HUES64 (cell line): ENCODE measurements around the gene WWOX.

Source experiments
- H3K27ac ChIP-seq: 2 replicates; pipeline ENCODE4 v1.7.0; 2013; ENCODE audit warnings: low read depth, low read length, inconsistent platforms
- H3K27me3 ChIP-seq: 2 replicates; pipeline ENCODE4 v1.6.1; 2013; ENCODE audit warnings: mild to moderate bottlenecking, low read length; ENCODE audit not compliant: insufficient read depth
- H3K36me3 ChIP-seq: 2 replicates; pipeline ENCODE4 v1.6.1; 2013; ENCODE audit warnings: mild to moderate bottlenecking, low read length; ENCODE audit not compliant: insufficient read depth
- H3K4me1 ChIP-seq: 2 replicates; pipeline ENCODE4 v1.6.1; 2013; ENCODE audit warnings: mild to moderate bottlenecking, low read length, moderate library complexity; ENCODE audit not compliant: insufficient read depth
- H3K4me3 ChIP-seq: 2 replicates; pipeline ENCODE4 v1.5.1; 2013; ENCODE audit warnings: mild to moderate bottlenecking, low read length, moderate library complexity
- H3K9ac ChIP-seq: 2 replicates; pipeline ENCODE4 v1.6.1; 2013; ENCODE audit warnings: mild to moderate bottlenecking, low read depth, low read length
- H3K9me3 ChIP-seq: 2 replicates; pipeline ENCODE4 v1.6.1; 2013; ENCODE audit warnings: low read depth, low read length; ENCODE audit not compliant: insufficient read depth
- WGBS: fragments of 150-250, 120-280 bp; methylation state at CpG from one replicate; pipeline ENCODE4 v1.1.7; 2013; ENCODE audit warnings: missing lambda C conversion rate; 5-methylcytosine and 5-hydroxymethylcytosine counted together

The WWOX gene

DNA sequence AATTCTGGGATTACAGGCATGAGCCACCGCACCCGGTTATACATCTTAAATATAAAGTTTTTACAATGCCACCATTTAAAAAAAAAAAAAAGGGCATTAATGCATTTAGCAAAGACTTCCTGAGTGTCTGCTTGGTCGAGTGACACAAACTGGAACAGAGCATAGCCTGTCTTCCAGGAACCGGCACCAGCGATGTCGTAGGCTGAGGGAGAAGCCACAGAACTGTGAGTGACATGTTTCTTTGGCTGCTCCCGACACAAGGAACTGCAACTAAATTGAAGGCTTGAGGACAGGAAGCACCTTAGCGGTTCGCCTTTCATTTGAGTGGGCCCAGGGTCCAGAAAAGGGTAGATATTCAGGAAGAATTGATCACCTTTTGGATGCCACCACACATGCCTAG is 783.3 kb downstream of the WWOX start:
- H3K4me3 ChIP-seq: no peak overlapping the region
- H3K4me1 ChIP-seq: peaks cover 10% of the 10 kb centered on the region
- WGBS: 82% methylated on average over 9 of the region's 9 CpGs
- H3K9ac ChIP-seq: no peak overlapping the region
- H3K27me3 ChIP-seq: no peaks in the 10 kb centered on the region
- H3K9me3 ChIP-seq: no peaks in the 10 kb centered on the region
- H3K27ac ChIP-seq: no peak overlapping the region
- no peaks in the 10 kb centered on the region for H3K36me3 ChIP-seq

- no peak overlapping the region for H3K9ac ChIP-seq
- no peaks in the 10 kb centered on the region for H3K36me3 ChIP-seq
- H3K9me3 ChIP-seq: no peaks in the 10 kb centered on the region
- H3K4me1 ChIP-seq: peaks cover 15% of the 10 kb centered on the region
- no peaks in the 10 kb centered on the region for H3K27me3 ChIP-seq
- no peak overlapping the region for H3K27ac ChIP-seq
- H3K4me3 ChIP-seq: no peak overlapping the region
These were observed 784.8 kb downstream of the WWOX start for GRCh38 chr16:78884204-78884603.

DNA sequence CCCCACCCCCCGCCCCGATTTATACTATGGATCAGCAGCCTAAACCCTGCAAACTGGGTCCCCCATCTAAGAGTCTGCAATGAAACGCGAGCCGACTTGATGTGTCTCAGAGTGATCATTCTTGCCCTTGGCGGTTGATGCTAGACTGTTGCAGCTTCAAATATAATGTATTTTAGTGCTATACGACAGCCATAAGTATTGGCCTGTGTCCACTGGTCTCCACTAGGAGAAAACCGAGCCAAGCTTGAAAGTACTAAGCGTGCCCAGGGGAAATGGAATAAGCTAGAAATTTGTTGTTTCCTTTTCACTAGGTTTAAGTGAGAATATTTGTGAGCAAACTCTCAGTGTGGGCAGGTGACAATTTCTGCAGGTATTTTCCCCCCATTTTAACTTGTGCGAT is 789.9 kb downstream of the WWOX start:
- 95% methylated on average over 10 of the region's 10 CpGs for WGBS
- no peak overlapping the region for H3K4me3 ChIP-seq
- H3K9ac ChIP-seq: no peak overlapping the region
- H3K27ac ChIP-seq: no peak overlapping the region
- no peaks in the 10 kb centered on the region for H3K36me3 ChIP-seq
- H3K9me3 ChIP-seq: no peaks in the 10 kb centered on the region
- no peaks in the 10 kb centered on the region for H3K27me3 ChIP-seq
- peaks cover 21% of the 10 kb centered on the region for H3K4me1 ChIP-seq

DNA sequence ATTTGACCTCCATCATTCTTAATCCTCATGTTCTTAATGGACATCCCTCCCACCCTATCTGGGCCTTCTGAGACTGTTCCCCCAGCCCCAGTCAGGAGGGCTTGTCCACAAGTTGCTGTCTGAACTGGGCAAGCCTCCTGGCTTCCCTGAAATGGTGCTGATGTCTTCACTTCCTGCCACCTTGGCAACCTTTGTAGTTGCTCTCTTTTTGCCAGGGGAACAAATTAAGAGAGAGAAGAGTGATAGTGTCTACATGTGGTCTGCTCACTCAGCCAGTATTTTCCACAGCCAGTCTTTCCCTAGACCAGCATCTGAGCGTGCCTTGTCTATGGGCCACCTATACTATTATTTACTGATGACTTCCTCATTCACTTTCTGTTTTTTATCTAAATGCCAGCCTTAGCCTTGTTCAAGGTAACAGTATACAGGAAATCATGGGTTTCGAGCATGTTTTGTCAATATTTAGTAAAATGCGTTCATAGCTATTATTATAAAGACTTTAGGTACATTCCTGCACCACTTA is 791.0 kb downstream of the WWOX start:
- 91% methylated on average over 3 of the region's 3 CpGs for WGBS
- Histone ChIP-seq H3K27me3 (no peaks in the 10 kb centered on the region), H3K9ac (no peak overlapping the region), H3K36me3 (no peaks in the 10 kb centered on the region), H3K9me3 (no peaks in the 10 kb centered on the region), H3K4me1 (peaks cover 21% of the 10 kb centered on the region), H3K4me3 (no peak overlapping the region), H3K27ac (no peak overlapping the region)

DNA sequence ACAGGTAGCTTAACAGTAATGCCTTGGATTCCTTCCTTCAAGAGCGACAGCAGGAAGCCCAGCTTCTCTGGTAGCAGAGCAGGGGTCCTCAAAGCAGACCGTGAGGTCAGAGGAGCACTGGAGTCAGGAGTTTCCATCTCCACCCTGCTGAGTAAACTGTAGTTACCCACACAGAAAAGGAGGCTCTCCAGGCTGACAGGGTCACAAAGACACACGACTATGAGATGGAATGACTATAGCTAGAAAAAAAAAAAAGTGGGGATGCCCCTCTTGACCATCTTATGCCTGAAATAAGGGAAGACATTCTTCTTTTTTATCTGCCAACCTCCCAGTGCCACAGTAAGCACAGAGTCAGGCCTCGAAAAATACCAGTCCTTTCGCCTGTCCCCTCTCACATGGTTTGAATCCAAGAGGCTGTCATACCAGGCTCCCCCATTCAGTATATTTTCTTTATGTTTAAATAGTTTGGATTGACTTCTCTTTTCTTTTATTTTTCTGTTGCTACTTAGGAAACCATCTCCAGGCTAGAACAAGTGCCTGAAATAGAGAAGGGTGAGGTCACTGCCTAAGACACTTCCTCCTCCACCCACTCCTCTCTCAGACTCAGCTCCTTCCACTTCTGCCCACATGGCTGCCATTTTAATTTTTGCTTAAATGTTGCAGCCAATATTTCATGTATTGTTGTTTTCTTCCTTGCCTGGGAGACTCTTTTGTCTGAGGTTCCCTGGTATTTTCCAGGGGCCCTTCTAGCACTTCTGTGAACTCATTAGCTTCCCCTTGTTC is 793.7 kb downstream of the WWOX start:
- H3K4me1 ChIP-seq: peaks cover 28% of the 10 kb centered on the region
- no peaks in the 10 kb centered on the region for H3K9me3 ChIP-seq
- 94% methylated on average over 5 of the region's 5 CpGs for WGBS
- no peak overlapping the region for H3K9ac ChIP-seq
- H3K4me3 ChIP-seq: no peak overlapping the region
- no peak overlapping the region for H3K27ac ChIP-seq
- H3K36me3 ChIP-seq: no peaks in the 10 kb centered on the region
- no peaks in the 10 kb centered on the region for H3K27me3 ChIP-seq

DNA sequence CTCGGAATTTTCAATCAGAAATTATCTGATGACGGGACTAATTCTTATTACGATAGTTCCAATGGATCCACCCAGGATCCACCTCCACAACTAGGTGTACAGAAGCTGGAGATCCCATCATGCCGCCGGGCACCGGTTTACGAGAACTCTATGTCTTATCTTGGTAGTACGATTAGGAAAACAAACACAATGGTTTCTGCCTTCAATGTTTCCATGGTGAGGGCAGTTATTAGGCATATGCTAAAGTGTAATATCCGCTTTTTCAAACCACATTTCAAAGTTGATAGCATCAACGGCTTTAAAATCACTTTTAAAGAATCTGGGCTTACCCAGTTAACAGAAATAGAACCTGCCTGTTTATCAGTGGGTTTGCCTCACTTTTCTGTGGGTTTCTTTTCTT is 795.4 kb downstream of the WWOX start:
- WGBS: 98% methylated on average over 10 of the region's 10 CpGs
- Histone ChIP-seq H3K27ac (no peak overlapping the region), H3K27me3 (no peaks in the 10 kb centered on the region), H3K36me3 (no peaks in the 10 kb centered on the region), H3K9me3 (no peaks in the 10 kb centered on the region), H3K9ac (no peak overlapping the region), H3K4me3 (no peak overlapping the region), H3K4me1 (peaks cover 19% of the 10 kb centered on the region)

DNA sequence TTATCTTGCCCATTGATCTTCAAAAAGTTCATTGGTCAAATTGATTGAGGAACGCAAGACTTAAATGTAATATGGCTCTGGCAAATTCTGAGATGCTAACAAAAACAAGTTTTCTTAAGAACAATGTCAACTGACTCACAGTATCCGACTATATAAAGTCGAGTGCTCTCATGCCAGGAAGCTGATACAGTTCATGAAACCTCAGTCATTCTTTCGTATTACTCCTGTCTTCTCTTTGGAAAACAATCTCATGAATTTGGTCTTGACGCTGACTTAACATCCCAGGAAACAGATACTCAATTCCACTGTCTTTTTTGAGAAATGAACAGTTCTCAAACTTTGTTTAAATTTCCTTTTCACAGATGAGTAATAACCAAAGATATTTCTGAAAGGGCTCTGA is 796.2 kb downstream of the WWOX start:
- Histone ChIP-seq H3K4me3 (no peak overlapping the region), H3K4me1 (peaks cover 16% of the 10 kb centered on the region), H3K36me3 (no peaks in the 10 kb centered on the region), H3K9ac (no peak overlapping the region), H3K9me3 (no peaks in the 10 kb centered on the region), H3K27ac (no peak overlapping the region), H3K27me3 (no peaks in the 10 kb centered on the region)
- WGBS: 96% methylated on average over 5 of the region's 5 CpGs

- peaks cover 13% of the 10 kb centered on the region for H3K4me1 ChIP-seq
- no peak overlapping the region for H3K4me3 ChIP-seq
- no peaks in the 10 kb centered on the region for H3K27me3 ChIP-seq
- H3K36me3 ChIP-seq: no peaks in the 10 kb centered on the region
- no peak overlapping the region for H3K27ac ChIP-seq
- no peak overlapping the region for H3K9ac ChIP-seq
- no peaks in the 10 kb centered on the region for H3K9me3 ChIP-seq
- WGBS: 79% methylated on average over 9 of the region's 9 CpGs
These were observed 796.8 kb downstream of the WWOX start for GRCh38 chr16:78896280-78896679.

- WGBS: 92% methylated on average over 4 of the region's 5 CpGs
These were observed 797.8 kb downstream of the WWOX start for GRCh38 chr16:78897299-78897698.

DNA sequence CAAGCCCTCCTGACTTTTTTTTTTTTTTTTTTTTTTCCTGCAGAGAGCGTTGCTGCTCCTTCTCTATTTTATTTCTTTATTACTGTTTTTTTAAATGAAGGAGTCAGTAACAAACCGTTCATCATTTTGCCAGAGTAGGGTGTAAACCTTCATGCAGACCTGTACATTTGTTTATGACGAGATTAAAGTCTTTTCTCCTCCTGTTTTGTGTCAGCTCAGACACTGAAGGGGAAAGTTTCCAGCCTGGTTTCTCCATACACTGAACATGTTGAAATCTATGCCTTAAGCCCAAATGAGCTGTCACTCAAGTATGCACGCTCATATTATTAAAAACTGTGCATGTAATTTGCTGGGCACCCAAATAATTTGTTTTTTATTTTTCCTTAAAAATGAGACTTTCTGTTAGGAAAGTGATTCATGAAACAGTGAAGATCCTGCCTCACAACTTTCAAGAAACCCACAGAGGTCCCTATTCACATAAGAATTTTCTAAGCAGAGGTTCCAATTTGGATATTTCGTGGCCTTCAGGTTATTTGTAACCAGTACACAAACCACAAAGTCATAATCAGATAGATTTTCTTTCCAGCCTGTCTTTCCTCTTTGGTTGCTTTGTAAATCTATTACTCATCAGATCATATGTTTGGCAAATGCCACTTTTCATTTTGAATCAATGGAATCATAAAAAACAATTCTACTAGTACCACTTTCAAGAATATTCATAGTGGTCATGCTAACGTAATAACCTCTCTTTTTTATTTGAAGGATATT is 800.8 kb downstream of the WWOX start:
- Histone ChIP-seq H3K36me3 (no peaks in the 10 kb centered on the region), H3K4me3 (no peak overlapping the region)
- WGBS: 94% methylated on average over 4 of the region's 6 CpGs

More at GRCh38 chr16:78897299-78897698, 797.8 kb downstream of the WWOX start:
- no peaks in the 10 kb centered on the region for H3K9me3 ChIP-seq
- no peaks in the 10 kb centered on the region for H3K36me3 ChIP-seq
- H3K9ac ChIP-seq: no peak overlapping the region
- H3K4me1 ChIP-seq: peaks cover 11% of the 10 kb centered on the region
- H3K27ac ChIP-seq: no peak overlapping the region
- no peaks in the 10 kb centered on the region for H3K27me3 ChIP-seq
- H3K4me3 ChIP-seq: no peak overlapping the region

GRCh38 chr16:78900966-78901365 is 801.5 kb downstream of the WWOX start:
- Histone ChIP-seq H3K4me1 (peaks cover 15% of the 10 kb centered on the region), H3K27me3 (no peaks in the 10 kb centered on the region), H3K9ac (no peak overlapping the region), H3K4me3 (no peak overlapping the region), H3K27ac (no peak overlapping the region), H3K9me3 (no peaks in the 10 kb centered on the region), H3K36me3 (no peaks in the 10 kb centered on the region)
- WGBS: 90% methylated on average over 4 of the region's 4 CpGs

More for the DNA sequence above, 800.8 kb downstream of the WWOX start:
- H3K4me1 ChIP-seq: peaks cover 11% of the 10 kb centered on the region
- no peak overlapping the region for H3K9ac ChIP-seq
- no peaks in the 10 kb centered on the region for H3K27me3 ChIP-seq
- H3K27ac ChIP-seq: no peak overlapping the region
- no peaks in the 10 kb centered on the region for H3K9me3 ChIP-seq
